Stimulated activated CD8-positive, alpha-beta memory T cell treated with anti-CD3 and anti-CD28 coated beads, Interleukin-15, amount 100 ng/mL, for 4 hours (primary cell): ENCODE data around the gene ZBTB5.
"Not testable (repeated sequence)": the region's sequence is repeated elsewhere in the genome, so short reads cannot be mapped to it uniquely, and the experiment has no call there.

Source experiments
- DNase-seq, 2 donors: peaks; one replicate each; pipeline ENCODE4 v3.0.0-alpha.2; 2020; ENCODE audit warnings: low read depth in 2 of 2

ZBTB5 gene, protein sequence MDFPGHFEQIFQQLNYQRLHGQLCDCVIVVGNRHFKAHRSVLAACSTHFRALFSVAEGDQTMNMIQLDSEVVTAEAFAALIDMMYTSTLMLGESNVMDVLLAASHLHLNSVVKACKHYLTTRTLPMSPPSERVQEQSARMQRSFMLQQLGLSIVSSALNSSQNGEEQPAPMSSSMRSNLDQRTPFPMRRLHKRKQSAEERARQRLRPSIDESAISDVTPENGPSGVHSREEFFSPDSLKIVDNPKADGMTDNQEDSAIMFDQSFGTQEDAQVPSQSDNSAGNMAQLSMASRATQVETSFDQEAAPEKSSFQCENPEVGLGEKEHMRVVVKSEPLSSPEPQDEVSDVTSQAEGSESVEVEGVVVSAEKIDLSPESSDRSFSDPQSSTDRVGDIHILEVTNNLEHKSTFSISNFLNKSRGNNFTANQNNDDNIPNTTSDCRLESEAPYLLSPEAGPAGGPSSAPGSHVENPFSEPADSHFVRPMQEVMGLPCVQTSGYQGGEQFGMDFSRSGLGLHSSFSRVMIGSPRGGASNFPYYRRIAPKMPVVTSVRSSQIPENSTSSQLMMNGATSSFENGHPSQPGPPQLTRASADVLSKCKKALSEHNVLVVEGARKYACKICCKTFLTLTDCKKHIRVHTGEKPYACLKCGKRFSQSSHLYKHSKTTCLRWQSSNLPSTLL

DNA sequence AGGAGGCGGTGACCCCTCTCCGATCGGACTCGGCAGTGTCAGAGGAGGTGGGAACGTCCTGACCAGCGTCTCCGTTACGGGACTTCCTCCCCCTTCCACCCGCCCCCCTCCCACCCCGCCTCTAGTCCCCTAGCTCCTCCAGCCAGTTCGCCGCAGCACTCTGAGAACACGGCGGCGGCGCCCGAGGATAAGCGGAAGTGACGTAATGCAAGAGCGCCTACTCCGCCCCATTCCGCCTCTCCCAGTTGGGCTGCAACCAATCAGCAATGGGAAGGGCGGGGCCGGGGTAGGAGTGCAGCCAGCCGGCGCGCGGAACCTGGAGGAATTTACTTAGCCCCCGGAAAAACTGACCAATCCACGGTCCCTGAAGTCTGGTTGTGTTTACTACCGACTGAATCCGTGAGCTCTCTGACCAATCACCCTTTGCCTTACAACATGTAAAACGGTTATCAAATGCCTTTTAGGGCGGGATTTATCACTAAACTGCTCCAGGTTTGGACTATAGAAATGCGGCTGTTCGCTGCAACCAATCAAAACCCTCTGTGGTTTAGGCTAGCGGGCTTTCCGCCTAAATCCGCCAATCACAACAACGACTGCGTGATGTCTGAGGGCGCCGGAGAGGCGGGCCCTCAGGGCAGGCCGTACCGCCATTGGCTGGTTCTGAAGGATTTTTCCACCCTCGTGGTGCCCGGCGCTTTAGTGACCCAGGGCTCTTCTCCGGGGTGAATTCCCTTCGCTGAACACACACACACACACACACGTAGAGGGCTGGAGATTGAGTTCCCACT, at the start of gene ZBTB5:
ZBTB5 (minus strand) TSS at position 202 of the 788 bp plus-strand sequence. CDS start 22,899 bp downstream, outside the sequence.
- peak; percentile 98 to 99 for DNase-seq

DNA sequence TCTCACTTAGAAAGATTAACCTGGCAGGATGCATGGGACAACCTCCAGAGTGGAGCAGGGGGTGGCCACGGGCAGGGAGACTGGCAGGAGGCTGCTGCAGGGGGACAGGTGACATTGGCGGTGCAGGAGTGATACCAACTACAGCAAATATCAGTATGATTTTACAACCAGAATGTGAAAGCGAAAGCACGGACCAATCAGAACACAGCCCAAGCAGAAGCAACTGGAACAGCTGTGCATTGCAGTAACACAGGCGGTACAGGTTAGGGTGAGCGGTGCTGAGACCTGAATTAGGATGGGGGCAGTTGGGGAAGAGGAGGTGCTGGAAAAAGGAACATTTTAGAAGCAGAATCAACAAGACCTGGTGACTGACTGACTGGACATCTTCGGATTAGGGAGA, 49.7 kb upstream of the ZBTB5 start:
- no peak for DNase-seq

DNA sequence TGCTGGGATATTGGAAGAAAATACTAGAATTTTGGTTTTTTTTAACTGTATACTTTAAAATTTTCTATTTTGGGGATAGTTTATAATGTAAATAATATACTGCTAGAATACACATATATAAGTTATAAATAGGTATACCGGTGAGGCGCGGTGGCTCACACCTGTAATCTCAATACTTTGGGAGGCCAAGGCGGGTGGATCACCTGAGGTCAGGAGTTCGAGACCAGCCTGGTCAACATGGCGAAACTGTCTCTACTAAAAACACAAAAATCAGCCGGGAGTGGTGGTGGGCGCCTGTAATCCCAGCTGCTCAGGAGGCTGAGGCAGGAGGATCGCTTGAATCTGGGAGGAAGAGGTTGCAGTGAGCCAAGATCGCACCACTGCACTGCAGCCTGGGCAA, 49.2 kb upstream of the ZBTB5 start:
- DNase-seq: not testable (repeated sequence)

DNA sequence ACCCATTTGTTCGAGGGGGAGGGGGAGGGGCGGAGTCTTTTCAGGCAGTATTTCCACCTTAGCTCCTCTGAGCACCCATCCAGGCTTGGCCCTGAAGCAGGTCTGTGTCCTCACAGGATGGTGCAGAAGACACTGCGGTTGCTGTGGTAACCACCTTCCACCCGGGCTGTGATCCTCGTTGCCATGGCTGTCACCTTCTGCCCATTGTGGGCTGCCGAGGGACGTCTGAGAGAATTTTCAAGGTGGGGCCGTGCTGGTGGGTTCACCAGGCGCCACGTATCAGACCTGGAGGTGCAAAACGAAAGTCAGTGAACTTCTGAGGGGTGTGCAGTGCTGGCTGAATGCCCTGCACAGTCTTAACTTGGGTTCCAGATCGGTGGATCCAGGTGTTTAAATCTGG, 47.2 kb upstream of the ZBTB5 start:
- peak in 1 of 2 donors; percentile 18 for DNase-seq

DNA sequence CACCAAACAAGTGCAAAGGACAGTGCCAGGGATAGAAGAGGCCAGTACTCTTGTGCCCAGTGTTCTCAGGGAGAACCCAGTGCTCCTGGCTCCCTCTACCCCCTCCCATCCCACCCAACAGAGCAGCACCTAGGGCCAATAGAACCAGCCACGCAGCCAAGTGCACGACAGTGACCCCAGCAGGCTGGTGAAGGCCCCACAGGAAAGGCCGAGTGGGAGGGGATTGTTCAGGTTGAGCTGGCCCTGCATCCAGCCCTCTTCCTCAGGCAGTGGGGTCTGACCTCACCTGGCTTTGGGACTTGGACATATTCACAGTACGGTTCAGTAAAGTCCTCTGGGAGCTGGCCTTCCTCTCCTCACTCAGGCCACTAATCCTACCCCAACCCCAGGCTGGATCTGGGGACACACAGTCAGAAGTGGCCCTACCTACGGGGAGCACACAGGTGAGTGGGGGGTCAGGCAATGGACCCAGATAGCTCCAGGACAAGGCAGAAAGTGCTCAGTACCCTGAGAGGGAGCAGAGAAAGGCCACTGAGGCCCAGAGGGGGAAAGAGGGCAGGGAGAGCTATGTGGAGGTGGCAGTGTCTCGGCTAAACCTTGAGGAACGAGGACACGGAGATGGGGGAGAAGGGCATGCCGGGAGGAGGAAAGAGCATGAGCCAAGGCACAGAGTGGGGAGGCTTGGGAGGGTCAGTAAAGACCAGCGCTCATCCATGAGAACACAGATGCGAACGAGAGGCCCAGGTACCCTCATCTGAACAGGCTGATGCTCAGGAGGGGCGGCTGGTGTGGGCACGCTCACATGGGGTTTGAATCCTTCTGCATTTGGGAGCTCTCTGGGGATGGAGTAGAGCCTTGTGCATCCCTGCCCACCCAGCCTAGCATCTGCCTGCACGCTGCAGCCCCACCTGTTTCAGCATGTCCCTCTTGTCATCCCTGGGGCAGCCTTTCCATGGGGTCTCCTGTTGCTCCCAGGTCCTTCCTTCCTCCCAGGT, 46.1 kb upstream of the ZBTB5 start:
- no peak for DNase-seq

DNA sequence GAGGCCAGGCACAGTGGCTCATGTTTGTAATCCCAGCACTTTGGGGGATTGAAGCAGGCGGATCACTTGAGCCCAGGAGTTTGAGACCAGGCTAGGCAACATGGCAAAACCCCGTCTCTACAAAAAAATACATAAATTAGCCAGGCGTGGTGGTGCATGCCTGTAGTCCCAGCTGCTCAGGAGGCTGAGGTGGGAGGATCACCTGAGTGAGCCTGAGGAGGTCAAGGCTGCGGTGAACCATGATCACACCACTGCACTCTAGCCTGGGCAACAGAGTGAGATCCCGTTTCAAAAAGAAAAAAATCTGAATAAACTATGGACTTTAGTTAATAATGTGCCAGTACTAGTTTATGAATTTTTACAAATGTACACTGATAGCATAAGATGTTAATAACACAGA, 44.8 kb upstream of the ZBTB5 start:
- DNase-seq: not testable (repeated sequence)

DNA sequence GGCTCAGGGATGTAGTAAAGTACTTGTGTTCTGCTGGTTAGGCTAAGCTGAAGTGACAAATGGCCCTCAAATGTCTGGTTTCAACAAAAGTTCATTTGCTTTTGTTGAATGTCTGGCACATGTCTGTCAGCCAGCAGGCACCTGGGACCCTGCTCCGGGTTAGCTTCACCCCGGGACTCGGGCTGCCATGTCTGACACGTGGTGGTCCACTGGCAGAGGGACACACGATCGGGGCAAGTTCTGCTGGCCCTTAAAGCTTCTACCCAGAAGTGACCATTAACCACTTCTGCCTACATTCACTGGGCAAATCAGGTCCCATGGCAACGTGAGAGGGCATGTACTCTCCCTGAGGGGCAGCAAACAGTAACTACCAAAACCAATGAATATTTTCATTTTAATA, 44.3 kb upstream of the ZBTB5 start:
- no peak for DNase-seq

DNA sequence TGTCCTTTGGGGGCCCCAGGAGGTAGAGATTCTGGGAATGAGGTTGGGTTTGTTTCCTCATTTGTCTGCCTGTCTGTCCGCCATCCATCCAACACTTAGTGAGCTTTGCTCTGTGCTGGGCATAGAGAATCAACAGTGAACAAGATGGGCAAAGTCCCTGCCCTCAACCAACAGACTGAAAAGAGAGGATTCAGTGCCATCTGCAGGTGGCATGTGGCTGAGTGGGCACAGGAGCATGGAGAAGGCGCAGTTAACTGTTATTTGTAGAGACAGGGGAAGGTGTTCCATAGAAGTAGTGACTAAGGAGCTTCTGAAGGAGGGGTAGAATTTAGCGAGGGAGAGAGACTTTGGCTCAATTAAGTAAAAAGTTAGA, 43.6 kb upstream of the ZBTB5 start:
- no peak for DNase-seq

DNA sequence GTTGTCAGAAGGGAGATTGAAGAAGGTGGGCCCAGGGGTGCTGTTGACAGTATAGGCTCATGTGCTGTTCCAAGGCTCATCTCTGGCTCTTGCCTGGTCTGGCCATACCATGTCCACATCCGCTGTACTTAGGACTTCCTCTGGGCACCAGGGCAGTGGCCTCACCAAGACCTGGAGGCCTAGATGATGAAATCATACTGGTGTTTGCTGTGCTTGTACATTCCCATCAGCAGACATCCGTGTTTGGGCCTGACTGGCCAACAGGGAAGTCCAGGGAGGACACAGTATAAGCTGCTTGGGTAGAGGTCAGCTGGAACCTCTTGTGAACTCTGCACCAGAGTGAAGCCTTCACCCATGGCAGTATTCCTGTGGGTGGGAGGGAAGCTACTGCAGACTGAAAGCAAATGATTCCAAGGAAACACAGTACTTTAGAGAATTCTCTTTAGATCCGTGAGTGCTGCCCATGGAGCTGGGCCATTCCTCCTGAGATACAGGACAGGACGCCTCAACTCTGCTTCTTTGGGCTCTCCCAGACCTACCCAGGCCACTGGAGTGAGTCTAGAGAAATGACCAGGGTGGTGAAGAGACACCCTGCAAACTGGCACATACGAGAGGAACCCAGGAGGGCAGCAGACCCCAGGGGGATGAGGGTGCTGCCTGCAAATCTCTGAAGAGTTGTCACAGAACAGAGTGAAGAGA, 43.0 kb upstream of the ZBTB5 start:
- DNase-seq: no peak

DNA sequence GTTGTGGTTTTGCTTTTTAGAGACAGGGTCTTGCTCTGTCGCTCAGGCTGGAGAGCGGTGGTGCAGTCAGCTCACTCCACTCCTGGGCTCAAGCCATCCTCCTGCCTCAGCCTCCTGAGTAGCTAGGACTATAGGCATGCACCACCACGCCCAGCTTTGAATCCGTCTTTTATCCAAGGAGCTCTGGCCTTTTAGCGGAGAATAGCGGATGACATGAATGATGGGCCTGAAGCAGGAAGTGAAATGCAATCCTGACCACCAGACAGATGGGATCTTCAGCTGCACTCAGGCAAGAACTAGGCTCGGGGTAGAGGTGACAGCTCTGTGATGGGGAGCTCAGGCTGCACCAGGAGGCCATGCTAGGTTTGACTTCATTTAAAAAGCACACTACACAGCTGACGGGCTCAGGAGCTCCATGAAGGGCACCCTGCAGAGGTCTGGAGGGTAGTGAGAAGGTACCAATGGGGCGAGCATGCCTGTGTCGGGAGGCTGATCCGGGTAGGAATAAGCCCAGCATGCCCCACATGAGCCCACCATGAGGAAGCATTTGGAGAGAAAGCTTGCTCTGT, 42.4 kb upstream of the ZBTB5 start:
- no peak for DNase-seq

DNA sequence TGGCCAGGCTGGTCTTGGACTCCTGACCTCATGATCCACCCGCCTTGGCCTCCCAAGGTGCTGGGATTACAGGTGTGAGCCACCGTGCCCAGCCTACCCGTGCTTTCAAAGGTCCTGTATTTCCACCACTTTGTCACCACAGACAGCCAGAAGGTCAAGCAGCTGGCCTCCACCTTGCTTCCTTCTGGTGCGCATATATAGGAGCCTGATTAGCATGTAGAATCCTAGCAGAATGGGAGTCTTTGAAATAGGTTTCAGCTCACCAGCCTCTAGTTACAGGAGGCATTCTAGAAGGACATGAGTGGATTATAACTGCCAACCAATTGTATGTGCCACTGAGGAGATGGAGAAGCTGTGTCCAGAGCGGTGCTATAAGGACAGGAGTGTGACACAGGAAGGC, 39.4 kb upstream of the ZBTB5 start:
- DNase-seq: no peak

DNA sequence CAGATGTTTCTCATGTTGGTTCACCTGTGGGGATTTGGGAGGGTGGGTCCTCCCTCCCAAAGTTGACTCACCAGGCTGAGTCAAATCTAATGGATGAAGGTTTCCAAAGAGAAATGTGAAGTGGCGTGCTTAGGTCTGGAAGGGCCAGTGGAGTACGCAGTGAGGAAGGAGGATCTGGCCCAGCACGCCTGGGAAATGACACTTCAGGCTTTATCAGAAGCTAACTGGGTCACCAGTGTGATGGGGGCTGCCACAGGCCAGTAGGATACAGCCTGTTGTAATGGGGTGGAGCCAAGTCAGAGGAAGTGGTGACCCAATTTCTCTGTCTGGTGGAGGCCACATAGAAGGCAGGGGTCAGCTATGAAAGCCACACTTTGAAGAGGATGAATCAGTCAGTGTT, 38.5 kb upstream of the ZBTB5 start:
- peak in 1 of 2 donors; percentile 24 for DNase-seq

DNA sequence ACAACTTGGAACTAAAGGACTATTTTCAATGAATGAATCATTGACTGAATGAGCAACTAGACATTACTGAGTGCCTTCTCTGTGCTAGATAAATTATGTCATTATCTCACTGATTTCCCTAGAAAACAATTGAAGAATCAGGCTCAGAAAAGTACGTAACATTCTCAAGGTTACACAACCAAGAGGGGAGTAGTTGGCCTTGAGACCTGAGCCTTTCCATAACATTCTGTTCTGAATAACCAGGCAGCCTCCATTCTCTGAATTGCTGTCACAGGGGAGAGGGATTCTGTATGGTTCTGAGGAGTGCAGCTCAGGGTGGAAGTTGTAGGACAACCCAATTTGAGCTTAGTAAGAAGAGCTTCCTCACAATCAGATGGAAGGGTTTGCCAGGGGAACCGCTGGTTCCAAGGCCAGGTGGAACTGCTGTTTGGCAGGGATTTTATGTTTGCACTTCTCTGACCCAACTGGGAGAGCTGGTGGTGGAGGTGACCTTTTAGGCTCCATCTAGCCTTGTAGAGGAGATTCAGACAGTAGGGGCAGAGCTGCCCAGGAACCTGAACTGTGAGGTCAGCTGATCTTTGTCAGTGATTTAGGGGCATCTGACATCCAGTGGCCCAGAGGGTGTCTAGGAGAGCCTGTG, 36.8 kb upstream of the ZBTB5 start:
- no peak for DNase-seq

DNA sequence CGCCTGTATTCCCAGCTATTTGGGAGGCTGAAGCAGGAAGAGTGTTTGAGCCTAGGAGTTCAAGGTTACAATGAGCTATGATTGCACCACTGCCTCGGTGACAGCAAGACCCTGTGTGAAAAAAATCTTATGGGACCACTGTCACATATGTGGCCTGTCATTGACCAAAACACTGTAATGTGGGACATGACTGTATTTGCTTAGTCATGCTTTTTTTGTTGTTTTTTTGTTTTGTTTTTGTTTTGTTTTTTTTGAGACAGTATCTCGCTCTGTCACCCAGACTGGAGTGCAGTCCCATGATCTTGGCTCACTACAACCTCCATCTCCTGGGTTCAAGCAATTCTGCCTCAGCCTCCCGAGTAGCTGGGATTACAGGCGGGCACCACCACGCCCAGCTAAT, 34.0 kb upstream of the ZBTB5 start:
- DNase-seq: no peak

DNA sequence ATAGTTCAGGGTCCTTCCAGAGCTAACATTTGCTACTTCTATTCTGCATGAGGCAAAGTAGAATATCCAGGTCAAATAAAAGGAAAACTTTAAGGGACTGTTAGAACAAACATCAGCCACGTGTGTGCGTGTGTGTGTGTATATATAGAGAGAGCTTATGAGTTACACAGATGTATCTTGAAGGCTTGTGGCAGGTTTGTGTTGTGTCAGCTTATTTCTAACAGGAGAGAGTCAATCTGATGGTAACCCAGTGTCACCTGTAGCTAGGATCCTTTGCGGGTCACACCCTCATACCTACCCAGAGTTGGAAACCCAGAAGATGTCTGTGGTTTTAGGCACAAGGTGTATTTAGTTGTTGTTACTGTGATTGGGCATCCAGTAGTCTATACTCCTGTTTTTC, 33.2 kb upstream of the ZBTB5 start:
- no peak for DNase-seq

DNA sequence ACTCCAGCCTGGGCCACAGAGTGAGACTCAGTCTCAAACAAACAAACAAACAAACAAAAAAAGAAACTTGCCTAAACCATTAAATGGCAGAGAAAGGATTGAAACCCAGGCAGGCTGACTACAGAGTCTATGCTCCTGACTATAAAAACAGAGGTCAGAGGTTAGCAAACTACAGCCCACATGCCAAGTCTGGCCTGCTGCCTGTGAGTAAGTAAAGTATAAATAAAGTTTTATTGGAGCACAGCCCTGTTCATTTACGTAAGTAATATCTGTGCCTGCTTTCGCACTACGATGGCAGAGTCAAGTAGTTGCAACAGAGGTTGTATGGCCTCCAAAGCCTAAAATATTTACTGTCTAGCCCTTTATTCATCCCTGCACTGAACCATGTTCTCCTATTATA, 32.1 kb upstream of the ZBTB5 start:
- DNase-seq: no peak

DNA sequence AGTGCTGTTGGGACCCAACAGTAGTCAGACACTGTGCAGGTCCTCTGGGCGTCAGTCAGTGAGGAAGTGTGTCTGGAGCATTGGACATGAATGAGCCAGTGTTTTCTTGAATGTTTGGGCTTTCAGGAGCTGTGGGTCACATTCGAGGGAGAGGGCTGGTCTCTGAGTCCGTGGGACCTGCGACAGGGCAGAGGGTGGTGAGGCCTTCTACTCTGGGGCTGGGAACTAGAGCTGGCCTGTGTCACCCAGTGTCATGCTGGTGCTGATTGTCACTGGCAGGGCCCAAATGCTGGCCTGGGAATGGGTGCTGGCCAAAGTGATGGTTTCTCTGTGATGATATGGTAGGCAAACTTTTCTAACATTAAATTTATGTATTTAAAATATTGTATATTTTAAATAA, 30.8 kb upstream of the ZBTB5 start:
- no peak for DNase-seq

DNA sequence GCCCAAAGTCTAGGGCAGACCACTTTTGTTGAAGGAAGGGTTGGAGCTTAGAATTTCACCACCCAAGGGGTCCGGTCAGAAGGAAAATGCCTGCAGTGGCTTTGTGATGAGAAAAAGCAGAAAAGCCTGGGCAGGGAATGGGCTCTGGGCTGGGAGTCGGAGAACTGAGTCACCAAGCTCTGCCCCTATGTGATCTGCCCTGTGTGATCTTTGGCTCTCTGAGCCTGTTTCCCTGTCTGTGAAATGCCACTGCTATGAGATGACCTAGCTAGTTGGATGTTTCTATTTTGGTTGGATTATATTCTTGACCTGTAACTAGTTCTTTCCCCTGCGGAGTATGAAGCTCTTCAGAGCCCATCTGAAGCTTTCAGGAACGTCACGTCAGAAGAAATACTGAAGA, 30.3 kb upstream of the ZBTB5 start:
- DNase-seq: no peak

DNA sequence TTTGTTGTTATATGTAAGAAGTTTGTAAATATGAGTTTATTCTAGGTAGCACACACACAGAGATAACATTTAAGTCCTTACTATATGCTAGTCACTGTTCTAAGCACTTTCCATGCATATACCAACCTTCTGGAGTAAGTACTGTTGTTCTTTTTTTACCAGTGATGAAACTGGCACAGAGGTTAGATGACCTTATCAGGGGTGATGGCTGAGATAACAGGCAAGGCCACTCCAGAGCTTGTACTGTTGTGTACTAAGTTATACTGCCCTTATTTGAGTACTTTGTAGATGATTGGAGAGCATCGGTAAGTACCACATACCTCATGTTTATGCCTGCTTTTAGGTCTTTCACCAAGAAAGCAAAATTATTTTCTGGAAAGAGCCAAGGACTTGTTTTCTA, 26.7 kb upstream of the ZBTB5 start:
- DNase-seq: no peak
